HG02759 (cell line): ENCODE data around the gene NTSR1.

Experiments used
- ATAC-seq: cut with Tn5 transposase; IDR thresholded peaks from one replicate; pipeline ENCODE4 v1.9.1; 2021; ENCODE audit warnings: mild to moderate bottlenecking, moderate library complexity; ENCODE audit not compliant: unreplicated experiment

The NTSR1 gene

DNA sequence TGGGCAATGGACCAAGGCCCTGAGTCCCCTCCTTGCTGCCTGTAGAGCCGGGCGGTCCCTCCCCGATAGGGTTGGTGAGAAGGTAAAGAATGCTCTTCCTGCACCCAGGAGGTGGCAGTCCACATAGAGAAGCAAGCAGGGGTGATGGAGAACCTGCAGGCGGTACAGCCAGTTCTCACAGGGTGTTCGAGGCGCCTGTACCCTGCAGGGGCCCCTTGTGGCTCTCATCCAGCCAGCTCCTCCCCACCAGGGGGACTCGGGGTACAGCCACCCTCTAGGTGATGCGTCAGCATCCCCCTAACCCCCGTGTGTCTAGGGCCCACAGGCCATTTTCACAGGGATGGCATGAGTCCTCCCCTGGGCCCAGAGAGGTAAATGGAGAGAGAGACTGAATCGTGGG is 103.1 kb downstream of the NTSR1 start:
- ATAC-seq = no peak
